Caki2 (cell line): ENCODE measurements around the gene SLC39A9. TPM values are rescaled to one million over a fixed set of nuclear protein-coding genes. Genes with fewer than 3 reads are reported as not detected.
A peak's percentile ranks its signal among the peaks of the same experiment; 100 is the strongest.

Experiments
- DNase-seq: peaks from one replicate; pipeline ENCODE4 v3.0.0-alpha.2; 2015; ENCODE audit warnings: low read depth
- in situ Hi-C: cut with HindIII; loops from 2 replicates; pipeline ENCODE4 v1.10.0; 2016; ENCODE audit warnings: low sequenced_read_pairs, low pct_unique_long_range_greater_than_20kb, mixed read lengths
- total RNA-seq: library from RNA; depleted of rRNA; stranded (reverse); fragments of >200 nt; shearing (Covaris generic); gene quantifications from 2 replicates; pipeline ENCODE4 v1.2.3, GENCODE V29; 2014; ENCODE audit warnings: low replicate concordance; rRNA removed

The SLC39A9 gene
- total RNA-seq = 56.4 and 75.9 TPM in 2 replicates

GRCh38 chr14:69398053-69398817 is at the start of gene SLC39A9, which contains the start of gene ERH:
SLC39A9 (plus strand) TSS chr14:69398692; CDS start chr14:69399370, 678 bp downstream.
ERH (minus strand) TSS chr14:69398299; CDS start chr14:69398233, 66 bp downstream.
- peak; percentile 95 for DNase-seq
- in situ Hi-C loops = no loop called here

- DNase-seq = no peak
- in situ Hi-C loops = no loop called here
Observed at GRCh38 chr14:69349091-69349777, 49.3 kb upstream of the SLC39A9 start.

DNA sequence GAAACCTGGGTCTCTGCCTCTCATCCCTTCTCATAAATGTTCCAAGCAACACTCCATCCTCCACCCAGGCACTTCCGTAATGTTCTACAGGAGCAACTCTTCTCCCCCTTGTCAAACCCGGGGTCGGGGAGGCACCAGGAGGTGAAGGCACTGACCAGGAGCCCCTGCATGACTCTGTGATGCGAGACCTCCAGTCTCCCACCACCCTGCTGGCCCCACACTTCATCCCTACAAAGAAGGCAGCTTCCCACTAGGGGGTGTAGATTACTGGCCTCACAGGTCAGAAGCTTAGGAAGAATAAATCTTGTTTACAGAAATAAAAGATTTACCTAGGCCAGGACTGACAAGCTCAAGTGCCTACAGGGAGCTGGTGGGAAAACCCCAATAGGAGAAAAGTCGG is 47.6 kb upstream of the SLC39A9 start:
- in situ Hi-C loops = no loop called here

DNA sequence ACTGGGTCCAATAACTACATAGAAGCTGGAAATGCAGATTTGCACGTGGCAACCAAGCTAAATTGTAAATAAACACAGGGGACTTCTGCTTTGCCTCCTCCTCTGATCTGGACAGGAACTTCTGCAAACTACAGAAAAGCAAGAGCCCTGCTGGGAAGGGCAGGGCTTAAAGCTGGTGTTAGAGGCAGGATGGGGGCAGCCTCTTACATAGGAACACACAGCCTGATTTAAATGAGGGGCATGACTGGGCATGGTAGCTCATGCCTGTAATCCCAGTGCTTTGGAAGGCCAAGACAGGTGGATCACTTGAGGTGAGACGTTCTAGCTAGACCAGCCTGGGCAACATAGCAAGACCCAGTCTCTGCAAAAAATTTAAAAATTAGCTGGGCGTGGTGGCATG is 47.1 kb upstream of the SLC39A9 start:
- in situ Hi-C loops = no loop called here
- no peak for DNase-seq

More for the DNA sequence above, 47.6 kb upstream of the SLC39A9 start:
- DNase-seq = no peak

- in situ Hi-C loops = no loop called here
- no peak for DNase-seq
Observed at GRCh38 chr14:69351911-69352310, 46.6 kb upstream of the SLC39A9 start.

DNA sequence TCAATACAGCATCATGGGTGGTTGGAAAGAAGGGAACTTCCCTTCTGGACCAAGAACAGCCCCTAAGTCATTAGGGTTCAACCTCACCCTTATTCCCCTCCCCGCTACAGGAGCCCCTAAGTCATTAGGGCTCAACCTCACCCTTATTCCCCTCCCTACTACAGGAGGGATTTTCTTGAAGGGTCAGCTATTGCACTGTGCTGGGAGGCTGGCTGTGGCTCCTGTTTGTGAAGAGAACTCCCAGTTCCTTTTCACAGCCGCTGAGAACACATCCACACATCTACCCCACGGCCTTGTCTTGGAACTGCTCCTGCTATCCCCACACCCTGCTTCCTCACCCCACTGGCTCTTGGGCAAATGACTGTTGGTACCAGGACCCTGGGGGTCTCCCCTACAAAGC is 45.3 kb upstream of the SLC39A9 start:
- in situ Hi-C loops = no loop called here
- no peak for DNase-seq

GRCh38 chr14:69354383-69355153 is 43.9 kb upstream of the SLC39A9 start:
- in situ Hi-C loops = no loop called here
- DNase-seq = no peak

DNA sequence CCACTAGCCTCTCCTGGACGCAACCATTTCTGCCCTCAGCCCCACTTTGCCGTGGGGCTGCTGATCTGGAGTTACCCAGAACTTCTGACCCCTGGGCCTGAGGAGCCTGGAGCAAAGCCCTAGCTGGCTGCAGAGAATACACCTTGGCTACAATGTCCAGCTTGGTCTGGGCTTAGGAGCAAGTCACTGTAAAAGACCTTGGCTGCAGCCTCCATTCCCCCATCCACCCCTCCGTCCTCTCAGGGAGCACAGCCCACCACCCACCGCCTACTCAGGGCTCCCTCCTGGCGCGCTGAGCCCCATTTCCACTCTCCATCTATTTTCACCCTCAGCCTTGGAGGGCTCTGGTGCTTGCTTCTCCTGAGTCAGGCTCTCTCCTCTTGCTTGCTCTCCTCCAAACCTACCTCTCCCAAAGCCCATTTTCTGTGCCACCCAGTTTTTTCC is 43.3 kb upstream of the SLC39A9 start:
- in situ Hi-C loops = no loop called here

DNA sequence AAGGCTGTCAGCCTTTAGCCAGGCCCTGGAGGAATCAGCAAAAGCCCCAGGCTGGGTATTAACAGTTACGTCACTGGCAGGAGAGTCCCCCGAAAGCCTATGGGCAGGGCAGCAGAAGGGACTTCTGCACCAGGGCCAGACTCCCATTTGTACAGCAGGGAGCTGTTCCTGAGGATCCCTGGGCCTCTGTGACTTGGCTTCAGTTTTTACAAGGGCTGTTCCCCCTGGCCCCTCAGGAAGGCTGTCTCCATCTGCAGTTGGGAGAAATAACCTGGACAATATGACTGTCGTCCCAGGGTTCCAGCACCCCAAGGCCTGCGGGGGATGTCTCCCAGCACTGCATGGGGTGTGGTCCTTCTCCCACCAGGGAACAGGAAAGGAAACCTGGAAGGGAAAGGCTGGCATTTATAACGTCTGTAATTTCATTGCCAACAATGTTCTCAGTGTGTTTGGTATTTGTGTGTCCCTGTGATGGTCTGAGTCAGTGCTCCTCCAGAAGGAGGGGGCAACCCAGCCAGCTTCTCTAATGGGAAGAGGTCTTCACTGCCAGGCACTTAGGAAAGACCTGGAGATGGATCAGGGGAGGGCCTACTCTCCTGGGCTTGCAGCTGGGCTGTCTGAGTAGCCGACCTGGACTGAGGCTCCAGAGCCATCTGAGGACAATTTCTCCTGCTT is 42.7 kb upstream of the SLC39A9 start:
- in situ Hi-C loops = no loop called here
- DNase-seq = no peak

More for the DNA sequence above, 43.3 kb upstream of the SLC39A9 start:
- DNase-seq = no peak

DNA sequence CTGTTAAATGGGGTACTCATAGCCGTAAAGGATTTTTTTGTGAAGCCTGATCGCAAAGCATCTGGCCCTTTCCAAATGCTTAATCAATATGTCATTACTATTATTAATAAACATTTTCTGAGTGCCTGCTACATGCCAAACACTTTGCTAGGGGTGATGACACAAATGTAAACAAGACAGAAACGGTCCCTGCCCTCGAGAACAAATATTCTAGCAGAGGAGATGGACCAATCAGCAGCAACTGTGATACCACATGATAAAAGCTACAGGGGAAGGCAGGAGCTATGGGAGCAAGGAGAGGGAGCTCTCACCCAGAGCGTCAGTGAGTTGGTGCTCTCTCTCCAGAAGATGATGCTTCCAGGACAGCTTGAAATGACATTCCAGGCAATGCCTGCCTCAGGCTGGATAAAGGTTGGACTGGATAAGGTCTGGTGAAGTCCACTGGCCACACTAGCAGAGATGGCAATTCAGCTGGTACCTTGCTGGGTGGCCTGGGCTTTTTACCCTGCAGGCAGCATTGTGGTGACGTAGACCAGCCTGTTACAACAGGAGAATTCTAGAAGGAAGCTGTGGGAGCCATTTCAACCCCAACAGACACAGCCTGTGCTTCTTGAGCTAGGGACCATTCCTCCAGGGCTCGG is 41.5 kb upstream of the SLC39A9 start:
- in situ Hi-C loops = no loop called here
- DNase-seq = no peak

DNA sequence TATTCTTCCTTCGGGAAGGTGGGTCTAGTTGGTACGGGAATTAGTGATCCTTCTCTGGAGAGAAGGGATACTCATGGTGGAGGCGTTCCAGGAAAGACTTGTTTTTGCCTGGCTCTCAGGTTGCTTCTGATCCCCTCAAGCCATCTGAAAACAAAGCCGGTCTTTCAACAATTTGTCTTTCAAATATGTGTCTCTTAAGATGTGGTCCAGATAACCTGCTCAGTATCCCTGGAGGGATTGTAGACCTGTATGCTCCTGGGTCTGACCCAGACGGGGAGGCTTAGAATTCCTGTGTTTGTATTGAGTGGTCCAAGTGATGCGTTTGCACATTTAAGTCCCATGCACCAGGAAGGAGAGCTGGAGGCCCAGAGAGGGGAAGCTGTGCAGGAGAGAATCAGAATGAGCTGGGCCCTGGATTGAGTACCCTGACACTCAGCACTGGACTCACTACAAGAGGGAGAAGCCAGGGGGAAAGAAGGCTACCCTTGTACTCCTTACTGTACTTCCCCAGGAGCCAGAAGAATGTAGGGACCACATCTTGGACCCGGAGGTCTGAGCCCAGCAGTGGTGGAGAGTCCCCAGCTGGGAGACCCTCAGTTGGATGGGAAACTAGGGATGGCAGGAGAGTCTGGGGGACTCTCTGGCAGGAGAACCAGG is 40.8 kb upstream of the SLC39A9 start:
- in situ Hi-C loops = no loop called here
- no peak for DNase-seq

DNA sequence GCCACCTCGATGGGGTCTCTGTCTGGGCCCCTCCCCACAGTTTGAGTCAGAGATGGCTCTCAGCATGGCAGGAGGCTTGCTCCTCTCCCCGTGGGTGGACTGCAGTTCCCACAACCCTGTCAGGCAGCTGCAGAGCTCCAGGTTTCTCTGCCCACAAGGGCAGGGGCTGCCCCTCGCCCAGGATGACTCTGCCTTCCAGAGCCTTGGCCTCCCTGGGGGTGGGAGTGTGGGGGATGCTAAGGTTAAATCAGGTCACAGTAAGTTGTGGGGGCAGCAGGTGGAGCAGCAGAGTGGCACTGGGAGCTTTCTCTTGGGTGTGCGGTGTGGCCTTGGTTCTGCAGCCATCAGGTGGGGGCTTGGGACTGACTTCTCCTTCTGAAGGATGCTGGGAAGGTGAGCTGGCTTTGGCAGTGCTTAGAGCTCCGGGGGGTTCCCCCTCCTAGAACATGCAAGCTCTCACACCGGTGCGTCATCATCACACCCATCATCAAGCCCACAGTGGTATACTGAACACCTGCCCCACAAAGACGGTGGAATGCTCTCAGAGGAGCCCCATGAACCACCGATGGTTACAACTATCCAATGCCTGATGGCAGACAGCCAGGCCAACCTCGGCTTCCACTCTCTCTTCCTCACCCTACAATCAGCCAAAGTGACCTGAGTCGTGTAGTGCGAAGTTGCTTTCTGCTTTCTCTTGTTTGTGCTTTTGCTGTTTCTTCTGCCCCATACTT is 40.1 kb upstream of the SLC39A9 start:
- no peak for DNase-seq

GRCh38 chr14:69358966-69359365 is 39.5 kb upstream of the SLC39A9 start:
- in situ Hi-C loops = no loop called here
- no peak for DNase-seq

More for the DNA sequence above, 40.1 kb upstream of the SLC39A9 start:
- in situ Hi-C loops = no loop called here

- no peak for DNase-seq
- in situ Hi-C loops = no loop called here
Observed at GRCh38 chr14:69360438-69361108, 37.9 kb upstream of the SLC39A9 start.

- DNase-seq = no peak
- in situ Hi-C loops = no loop called here
Observed at GRCh38 chr14:69363055-69363454, 35.4 kb upstream of the SLC39A9 start.

DNA sequence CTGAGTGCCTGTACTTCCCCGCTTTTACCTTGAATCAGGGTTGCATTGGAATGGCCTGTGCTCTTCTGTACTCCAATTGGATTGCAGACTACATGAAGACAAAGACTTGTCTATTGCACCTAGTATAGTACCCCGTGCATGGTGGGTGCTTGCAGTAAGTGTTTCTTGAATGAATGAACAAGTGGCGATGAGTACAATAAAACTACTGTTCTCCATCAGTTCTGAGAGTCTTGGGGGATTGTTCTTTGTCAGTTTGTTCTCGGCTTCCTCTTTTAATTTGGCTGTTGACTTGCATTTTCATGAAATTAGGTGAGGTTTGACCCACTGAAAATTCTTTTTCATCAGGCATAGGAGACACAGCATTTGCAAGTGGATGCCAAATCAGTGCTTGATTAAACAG is 34.5 kb upstream of the SLC39A9 start:
- DNase-seq = no peak
- in situ Hi-C loops = no loop called here
